ENCODE measurements around the gene TIMM44.

TIMM44 gene, protein sequence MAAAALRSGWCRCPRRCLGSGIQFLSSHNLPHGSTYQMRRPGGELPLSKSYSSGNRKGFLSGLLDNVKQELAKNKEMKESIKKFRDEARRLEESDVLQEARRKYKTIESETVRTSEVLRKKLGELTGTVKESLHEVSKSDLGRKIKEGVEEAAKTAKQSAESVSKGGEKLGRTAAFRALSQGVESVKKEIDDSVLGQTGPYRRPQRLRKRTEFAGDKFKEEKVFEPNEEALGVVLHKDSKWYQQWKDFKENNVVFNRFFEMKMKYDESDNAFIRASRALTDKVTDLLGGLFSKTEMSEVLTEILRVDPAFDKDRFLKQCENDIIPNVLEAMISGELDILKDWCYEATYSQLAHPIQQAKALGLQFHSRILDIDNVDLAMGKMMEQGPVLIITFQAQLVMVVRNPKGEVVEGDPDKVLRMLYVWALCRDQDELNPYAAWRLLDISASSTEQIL

DNA sequence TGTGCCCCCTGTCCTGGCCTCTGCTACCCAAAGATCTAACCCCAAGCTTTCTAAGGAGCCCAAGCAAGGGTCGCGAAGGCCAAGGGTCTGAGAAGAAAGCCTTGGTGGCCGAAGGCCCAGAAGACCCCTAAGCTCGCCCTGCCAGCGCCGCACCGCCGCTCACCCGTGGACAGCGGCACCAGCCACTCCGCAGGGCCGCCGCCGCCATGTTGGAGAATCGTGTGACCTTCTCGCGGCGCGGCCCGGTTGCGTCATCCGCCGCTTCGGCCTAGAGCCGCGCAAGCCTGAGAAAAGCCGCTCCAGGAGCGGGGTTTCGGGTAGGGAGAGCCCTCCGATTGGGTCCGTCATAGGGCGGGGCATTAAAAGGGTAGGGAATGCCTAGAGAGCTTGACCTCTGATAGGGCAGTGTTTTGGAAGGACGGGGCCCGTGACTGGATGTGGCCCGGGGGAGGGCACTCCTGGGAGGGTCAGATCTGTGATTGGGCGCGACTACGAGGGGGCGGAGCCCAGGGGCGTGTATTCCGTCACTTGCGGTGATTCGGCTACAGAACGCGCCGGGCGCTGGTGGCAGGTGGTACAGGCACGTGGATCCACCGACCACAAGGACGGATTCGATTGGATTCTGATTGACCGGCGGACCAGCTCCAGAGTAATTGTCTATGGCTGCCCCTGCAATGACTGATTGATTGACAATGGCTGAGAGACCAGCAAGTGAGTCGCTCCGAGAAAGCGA, at the start of gene TIMM44:
TIMM44 (minus strand) TSS at position 223 of the 733 bp plus-strand sequence; CDS start at position 208, 15 bp downstream.
- DNase-seq, result peak; percentile 94

DNA sequence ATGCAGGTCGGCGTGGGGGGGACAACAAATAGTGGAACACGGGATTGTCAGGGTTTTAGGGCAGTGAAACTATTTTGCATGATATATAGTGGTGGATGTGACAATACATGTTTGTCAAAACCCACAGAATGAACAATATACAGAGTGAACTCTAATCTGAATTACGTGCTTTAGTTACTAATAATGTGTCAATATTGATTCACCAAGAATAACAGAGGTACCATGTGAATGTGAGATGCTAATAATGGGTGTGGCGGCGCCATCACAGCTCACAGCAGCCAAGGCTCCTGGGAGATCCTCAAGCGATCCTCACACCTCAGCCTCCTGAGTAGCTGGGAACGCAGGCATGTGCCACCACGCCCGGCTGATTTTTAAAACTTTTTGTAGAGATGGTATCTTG, 49.1 kb upstream of the TIMM44 start:
- DNase-seq, result no peak

DNA sequence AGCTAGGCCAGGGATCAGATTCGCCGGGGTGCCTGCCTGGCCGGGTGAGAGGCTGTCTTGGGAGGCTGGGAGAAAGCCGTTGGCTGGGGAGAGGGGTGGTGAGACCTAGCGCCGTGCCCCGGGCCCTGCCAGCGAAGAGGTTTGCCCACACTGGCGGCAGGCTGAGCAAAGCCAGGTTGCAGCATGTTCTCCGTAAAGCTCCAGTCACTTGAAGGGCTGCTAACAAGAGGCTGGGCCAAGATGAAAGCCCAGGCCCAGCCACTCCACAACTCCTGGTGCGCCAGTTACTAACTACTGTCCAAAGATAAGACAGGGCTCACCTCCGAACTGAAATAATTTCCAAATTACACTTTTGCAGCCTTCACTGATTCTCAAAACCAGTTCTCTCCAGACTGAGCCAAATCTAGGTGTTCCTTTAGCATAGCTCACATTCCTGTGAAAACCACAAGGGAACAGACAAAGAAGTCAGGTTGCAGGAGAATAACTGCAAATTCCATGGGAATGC, 45.7 kb upstream of the TIMM44 start:
- DNase-seq, result no peak

DNA sequence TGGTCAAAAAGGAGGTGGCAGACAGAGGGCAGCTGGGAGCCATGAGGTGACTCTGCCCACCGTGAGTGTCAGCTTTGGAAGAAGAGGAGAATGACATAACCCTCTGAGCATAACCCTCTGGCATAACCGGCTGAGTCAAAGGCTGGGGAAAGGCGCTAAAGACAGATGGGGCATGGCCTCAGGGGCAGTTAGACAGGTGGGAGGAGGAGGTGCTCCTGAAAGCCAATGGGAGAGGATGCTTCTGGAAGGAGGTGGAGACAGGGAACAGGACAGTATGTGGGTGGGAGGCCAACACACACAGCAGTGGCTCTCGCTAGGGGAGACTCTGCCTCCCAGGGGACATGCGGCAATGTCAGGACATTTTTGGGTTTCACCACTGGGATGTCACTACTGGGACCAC, 44.8 kb upstream of the TIMM44 start:
- DNase-seq, result no peak

DNA sequence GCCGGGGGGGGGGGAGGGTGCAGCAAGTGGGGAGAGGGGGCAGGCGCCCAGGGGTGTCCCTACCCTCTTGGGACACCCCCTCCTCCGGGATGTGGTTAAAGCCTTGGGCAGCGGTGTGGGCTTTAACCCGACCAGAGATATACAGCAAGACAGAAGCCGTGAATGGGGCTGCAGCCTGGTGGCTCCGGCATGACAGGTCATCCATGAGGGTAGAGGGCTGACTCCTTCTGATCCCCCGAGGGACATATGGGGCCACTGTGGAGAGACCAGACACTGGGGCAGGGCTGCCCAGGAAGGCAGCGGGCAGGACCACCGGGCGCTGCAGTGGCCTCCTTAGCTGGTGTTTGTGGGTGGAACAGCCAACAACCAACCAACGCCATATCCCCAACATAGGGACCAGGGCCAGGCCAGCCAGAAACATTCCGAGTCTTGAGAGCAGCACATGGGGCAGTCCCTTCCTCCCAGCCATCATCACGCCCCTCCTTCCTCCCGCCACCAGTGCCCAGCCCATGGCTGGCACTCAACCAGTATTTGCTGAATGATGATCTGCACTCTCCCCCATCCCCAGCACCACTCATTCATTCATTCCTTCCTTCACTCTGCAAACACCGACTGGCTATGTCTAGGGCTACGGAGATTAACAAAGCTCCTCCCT, 43.8 kb upstream of the TIMM44 start:
- DNase-seq, result no peak

DNA sequence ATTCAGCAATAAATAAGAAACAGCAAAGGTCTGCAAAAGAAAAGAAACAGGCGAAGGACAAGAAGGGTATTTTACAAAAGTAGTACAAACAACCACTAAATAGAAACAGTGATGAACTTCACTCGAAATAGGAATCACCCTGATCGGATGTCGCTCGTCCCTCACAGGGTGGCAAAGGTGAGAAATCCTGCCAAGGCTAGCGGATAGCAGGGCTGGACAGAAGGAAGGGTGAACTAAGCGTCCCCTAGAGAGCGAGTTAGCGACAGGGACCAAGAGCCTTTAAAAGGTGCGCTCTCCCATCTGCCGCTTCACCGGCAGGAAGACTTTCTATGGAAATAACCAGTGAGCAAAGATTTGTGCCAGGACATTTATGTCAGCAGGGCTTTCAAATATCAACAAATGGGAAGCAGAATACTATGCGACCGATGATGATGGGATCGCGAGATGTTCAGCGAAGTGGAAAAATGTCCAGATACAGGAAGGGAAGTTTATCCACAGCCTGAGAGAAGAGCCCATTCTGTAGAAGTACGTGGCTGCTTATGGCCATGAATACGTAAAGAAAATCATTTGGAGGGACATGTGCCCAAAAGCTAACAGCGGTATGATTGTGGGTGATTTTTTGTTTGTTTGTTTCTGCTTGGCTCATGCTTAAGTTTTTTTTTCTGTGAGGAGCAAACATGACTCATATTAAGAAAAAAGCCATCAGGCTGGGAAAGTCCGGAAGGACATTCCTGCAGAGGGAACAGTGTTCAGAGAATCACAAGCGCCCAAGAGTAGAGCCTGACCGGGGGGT, 43.1 kb upstream of the TIMM44 start:
- DNase-seq, result no peak

DNA sequence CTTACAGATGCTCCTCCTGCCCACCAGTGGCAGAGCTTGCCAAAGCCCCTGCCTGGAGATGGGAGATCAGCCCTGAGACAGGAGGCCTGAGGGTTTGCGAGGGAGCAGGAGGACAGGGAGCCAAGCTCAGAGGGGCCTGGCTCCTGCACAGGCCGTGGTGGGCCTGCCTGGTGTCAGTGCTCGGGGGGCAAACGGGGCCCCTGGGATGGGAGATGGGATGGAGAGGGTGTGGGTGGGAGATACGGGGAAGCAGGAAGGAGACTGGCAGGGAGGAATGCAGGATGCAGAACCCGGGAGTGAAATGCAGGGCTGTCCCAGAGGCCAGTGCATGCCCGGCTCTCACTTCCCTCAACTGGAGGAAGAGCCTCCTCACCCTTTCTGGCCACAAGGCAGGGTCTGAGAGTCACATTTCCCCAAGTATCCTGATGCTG, 42.0 kb upstream of the TIMM44 start:
- DNase-seq, result no peak

DNA sequence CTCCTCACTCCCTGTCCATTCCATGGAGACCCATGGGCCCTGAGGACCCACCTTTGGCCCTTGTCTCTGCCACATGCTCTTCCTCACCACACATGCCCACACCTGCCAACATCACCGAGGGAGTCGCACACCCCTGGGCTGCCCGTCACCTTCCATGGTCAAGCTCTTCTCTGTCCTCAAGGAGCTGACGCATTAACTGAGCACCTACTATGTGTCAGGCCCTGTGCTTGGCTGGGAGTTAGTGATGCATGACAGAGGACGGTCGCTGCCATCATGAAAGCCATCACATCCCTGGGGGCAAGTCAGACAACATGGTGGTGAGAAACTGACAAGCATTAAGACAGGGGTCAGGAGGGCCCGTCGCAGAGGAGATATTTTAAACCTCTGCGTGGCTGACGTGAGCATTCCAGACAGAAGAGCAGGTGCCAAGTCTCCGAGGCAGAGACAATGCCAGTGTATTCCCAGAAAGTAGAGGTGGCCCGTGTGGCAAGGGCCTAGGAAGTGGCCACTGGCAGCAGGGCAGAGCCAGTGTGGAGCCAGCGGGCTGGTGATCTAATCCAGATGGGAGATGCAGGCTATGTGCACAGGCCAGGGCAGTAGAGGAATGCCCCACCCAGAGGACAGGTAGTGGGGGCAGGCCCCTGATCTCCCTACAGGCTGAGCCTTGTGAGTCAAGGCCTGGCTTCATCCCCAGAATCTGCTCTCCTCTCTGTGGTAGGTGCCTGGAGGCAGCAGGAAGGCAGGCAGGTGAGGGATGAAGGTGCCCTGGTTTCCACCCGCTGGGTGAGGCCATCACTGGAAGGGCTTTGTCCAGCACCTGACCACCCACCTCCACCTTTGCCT, 40.8 kb upstream of the TIMM44 start:
- DNase-seq, result no peak

DNA sequence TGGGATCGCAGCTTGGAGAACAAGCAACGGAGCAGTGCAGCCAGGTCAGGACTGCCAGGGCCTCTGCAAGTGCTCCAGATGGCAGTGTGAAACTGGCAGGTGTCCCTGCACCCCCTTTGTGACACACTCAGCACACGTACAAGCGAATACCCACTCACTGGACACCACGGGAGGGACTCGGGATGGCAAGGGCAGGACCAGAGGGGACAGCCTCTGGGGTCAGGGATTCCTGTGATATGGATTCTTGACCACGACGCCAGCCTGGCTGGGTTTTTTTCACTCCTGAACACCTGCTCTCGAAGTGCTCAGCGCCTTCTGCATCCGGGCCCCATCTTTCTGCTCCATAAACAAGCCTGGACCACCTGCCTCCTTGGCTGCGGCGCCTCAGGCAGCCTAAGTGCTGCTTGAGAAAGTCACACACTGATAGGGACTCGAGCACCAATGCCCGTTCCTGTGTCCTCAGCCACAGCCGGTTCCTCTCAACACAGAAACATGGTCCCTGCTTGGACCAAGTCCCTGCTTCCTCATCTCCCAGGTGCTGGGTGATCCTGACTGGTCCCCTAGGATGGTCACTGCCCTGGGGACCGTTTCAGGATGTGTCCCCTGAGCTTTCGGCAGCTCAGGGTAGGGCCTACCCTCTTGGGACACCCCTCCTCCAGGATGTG, 40.0 kb upstream of the TIMM44 start:
- DNase-seq, result no peak

DNA sequence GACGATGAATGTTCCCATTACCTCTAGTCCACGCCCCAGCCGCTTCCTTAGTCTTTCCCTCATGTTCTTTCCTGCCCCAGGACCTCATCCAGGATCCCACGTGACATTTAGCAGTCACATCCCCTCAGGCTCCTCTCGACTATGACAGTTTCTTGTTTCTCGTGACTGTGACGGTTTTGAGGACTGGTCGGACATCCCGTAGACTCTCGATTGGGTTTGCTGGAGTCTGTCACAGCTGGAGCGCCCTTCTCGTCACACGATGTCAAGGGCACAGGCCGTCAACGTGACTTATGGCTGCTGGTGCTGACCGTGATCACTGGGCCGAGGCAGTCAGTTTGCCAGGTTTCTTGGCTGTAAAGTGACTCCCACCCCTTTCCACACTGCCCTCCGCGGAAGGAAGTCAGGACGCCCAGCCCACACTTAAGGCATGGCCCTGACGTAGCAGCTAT, 39.2 kb upstream of the TIMM44 start:
- DNase-seq, result no peak

DNA sequence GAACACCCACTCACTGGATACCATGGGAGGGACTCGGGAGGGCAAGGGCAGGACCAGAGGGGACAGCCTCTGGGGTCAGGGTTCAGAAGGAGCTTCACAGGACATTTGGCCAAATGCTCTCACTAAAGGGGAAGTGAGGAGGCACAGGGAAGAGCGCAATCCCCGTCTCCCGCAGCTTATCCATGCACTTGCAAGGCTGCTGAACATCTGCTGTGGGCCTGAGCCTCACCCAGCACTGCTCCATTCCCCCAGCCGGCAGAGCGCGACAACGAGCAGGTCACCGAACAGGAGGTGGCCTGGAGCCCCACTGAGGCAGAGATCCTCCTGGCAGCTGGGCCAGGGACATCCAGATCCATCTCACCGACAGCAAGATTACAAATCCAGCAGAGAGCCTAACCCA, 38.6 kb upstream of the TIMM44 start:
- DNase-seq, result no peak

DNA sequence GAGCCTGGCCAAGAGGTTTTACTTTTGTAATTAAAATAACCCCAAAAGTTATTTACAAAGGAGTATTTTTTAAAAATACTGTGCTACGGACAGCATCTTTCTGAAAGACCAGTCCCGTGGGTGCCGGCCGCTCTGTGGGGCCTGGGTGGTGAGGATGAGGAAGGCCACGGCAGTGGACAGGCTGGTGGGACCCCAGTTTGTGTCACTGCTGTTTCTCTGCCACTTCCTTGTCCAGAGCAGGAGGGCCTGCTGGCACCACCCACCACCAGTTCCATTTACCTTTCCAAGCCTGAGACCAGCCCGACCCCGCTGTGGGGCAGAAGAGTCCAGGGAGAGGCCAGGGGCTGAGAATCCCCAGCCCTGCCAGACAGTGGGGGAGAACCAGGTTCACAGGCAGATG, 38.2 kb upstream of the TIMM44 start:
- DNase-seq, result no peak

DNA sequence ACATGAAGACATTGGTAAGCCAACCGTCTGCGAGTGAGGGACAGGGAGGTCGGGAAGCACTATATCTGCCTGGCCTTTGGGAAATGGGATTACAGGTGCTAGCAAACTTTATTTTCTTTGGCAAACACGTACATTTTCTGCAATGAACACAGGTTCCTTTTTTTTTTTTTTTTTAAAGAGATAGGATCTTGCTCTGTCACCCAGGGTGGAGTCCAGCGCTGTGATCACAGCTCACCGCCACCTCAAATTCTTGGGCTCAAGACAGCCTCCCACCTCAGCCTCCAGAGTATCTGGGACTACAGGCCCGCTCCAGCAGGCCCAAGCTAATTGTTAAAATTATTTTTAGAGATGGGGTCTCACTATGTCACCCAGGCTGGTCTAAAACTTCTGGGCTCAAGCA, 37.7 kb upstream of the TIMM44 start:
- no peak for DNase-seq

DNA sequence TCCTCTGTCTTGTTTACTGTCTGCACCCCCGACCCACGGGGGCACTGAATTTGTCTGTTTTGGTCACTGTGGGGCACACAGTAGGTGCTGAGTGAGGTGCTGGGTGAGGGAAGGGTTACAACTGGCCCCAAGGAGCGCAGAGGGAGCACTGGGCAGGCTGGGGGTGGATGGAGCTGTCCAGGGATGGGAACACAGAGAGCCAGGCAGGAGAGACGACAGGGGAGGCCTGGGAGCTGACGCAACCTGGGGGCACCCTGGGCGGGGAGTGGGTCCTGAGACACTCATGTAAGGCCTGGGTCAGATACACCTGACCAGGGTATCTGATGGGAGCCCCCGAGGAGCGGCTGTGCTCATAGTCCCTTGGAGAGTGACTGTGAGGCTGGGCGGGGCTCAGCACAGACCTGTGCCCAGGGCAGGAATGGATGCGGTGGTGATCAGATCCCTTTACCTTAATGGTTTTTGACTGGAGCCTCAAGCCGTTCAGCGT, 37.2 kb upstream of the TIMM44 start:
- no peak for DNase-seq

DNA sequence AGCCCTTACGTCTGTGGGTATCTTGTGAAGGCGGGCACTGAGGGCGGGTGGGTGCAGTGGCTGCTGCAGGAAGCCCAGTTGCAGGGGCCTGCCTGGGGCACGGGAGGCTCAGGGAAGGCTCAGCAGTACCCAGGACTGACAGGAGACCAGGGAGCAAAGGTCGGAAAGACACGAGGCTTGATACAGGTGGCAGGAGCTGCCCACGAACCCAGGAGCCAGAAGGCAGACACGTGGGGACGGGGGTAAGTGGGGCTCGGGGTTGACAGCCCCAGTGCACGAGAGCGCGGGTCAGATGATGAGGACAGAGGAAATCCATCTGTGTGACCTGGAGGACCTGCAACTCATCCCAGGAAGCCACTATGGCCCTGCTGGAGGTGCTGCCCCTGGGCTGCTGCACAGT, 36.7 kb upstream of the TIMM44 start:
- DNase-seq, result no peak

DNA sequence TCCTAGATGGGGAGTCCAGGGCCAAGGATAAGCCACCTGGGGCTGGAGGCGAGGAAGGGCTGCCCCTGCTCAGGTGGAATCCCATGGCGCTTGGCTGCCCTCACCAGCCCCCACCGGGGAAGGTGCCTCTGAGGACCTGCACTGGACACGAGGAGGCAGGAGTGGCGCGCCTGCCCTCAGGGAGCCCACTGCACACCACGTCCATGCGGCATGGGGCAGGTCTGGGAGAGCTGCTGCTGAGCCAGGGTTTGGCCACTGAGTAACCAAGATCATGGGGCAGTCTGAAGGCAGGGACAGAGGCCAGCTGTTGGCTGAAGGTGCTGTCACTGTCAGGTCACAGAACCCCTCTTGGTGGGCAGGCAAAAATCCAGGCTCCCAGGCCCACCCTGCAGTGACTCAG, 36.1 kb upstream of the TIMM44 start:
- DNase-seq, result no peak

DNA sequence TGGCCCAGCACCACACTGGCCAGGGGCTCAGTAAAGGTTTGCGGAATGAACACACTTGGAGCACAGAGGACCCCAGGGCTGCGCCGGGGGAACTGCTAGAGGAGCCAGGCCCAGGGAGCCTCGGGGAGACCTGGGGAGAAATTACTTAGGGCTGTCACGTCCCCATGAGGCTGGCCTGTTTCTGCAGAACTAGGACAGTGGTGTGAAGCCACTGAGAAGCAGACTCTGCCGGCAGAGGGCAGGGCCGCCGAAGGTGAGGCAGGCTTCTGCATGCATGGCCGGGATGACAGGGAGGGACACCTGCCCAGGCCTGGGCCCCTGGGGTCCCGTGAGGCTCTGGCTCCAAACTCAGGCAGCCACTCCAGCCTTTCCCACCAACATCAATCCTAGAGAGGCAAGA, 35.5 kb upstream of the TIMM44 start:
- no peak for DNase-seq

DNA sequence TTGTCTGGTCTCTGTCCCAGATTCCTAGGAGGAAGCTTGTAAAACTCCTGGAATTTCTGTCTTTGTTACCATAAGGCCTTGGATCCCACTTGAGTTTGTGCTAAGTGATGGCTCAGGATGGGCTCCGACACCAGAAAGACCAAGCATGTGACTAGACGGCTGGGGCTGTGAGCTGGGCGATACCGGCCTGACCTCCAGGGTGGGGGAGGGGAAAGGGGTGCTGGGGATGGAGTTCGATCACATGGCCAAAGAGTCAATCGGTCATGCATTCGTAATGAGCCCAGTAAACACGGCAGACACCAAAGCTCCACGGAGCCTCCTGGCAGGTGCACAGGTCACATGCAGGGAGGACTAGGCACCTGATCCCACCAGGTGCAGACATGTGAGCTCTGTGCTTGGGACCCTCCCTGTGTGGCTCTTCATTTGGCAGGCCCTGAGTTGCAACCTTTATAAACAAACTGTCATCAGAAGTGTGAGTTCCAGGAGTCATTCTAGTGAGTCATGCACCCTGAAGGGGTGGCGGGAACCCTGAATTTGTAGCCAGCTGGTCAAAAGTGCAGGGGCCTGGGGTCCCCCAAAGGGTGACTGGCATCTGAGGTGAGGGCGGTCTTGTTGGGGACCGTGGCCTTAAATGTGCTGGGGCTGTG, 34.8 kb upstream of the TIMM44 start:
- DNase-seq, result no peak

DNA sequence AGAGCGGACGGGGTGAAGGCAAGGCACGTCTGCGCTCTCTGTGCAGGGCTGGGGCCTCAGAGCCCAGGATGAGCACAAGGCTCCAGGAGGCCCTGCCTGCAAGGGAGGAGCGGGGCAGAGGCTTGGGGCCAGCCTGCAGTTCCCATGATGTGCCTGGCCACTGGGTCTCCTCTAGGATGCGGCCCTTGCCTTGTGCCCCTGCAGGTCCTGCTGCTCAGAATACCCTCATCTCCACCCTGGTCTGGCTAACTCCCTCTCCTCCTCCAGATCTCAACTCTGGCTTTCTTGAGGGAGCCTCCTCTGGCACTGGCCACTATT, 34.2 kb upstream of the TIMM44 start:
- no peak for DNase-seq

DNA sequence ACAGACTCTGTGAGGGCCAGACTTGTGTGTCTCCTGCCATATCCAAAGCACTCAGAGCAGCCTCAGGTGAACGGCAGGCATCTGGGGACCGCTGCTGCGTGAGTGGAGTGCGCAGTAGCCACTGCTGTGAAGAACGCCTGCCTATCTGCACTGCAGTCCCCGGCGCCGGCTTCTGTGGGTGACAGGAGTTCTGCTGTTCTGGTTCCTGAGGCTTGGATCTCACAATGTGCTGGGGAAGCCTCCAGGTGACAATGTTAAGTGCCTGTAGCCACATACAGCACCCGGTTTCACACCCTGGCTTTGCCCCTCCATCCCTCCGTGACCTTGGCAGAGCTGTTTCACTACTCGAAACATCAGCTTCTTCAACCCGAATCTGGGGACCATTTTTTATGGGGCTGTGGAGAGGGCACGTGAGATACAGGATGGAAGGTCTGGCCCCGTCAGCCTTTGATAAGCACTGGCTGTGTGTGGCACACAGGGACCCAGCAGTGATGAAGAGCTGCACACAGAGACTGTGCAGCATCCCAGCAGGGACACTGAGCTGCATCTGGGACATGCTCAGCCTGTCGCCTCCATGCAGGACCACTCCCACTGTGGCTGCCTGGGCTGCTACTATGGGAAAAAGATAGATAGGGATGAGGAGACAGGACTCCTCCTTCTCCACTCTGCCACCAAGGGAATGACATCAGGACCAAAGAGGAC, 33.7 kb upstream of the TIMM44 start:
- no peak for DNase-seq
